ENCODE data around the gene PEX11G. TPM values are rescaled to one million over a fixed set of nuclear protein-coding genes. Genes with fewer than 3 reads are reported as not detected.

PEX11G gene
- total RNA-seq, 1 experiment from 2014 or later, result 2.8 TPM

- no peak overlapping the region for H3K4me3 Mint-ChIP-seq
- Histone ChIP-seq H3K4me2 (ENCODE audit: insufficient read depth, insufficient read length, low read length) (no peak overlapping the region), H3K27ac (ENCODE audit: insufficient read length, low read depth, low read length) (no peak overlapping the region), H2BK120ac (ENCODE audit: low read depth, low read length, poor library complexity, severe bottlenecking) (no peak overlapping the region), H3K9ac (ENCODE audit: extremely low read depth, insufficient read length, low read length) (no peak overlapping the region), H2BK5ac (ENCODE audit: insufficient read length, low read length) (no peak overlapping the region), H4K91ac (ENCODE audit: insufficient read length, low read depth, low read length) (no peak overlapping the region), H2BK12ac (ENCODE audit: insufficient read length, low read depth, low read length) (no peak overlapping the region), H3T11ph (ENCODE audit: low read length) (no peak overlapping the region), H3K18ac (ENCODE audit: insufficient read length, low read depth, low read length) (no peak overlapping the region), H4K5ac (ENCODE audit: insufficient read length, low read depth, low read length) (no peak overlapping the region), H3K79me2 (ENCODE audit: insufficient read depth, low read length) (no peaks in the 10 kb centered on the region), H2AFZ (ENCODE audit: low read length) (no peak overlapping the region), H3K23ac (ENCODE audit: insufficient read length, low read depth, low read length) (no peak overlapping the region), H3K23me2 (ENCODE audit: insufficient read length, low read depth, low read length, poor library complexity, severe bottlenecking) (peaks cover 6% of the 10 kb centered on the region), H2AK5ac (ENCODE audit: insufficient read length, low read length) (no peak overlapping the region), H2BK15ac (ENCODE audit: low read depth, low read length) (no peak overlapping the region), H3K56ac (ENCODE audit: insufficient read length, low read depth, low read length) (no peak overlapping the region), H4K8ac (replicated peaks; ENCODE audit: insufficient read length, low read depth, low read length) (no peak overlapping the region), H3K4ac (ENCODE audit: low read depth, low read length) (no peak overlapping the region), H2BK20ac (ENCODE audit: low read depth, low read length, poor library complexity, severe bottlenecking) (no peak overlapping the region), H4K20me1 (ENCODE audit: control insufficient read depth, insufficient read depth, insufficient read length) (no peaks in the 10 kb centered on the region), H3K27me3 (ENCODE audit: insufficient read depth, low read length) (no peaks in the 10 kb centered on the region), H3K9me3 (ENCODE audit: control insufficient read depth, low read depth, low read length) (no peaks in the 10 kb centered on the region), H3K14ac (ENCODE audit: insufficient read depth, low read length) (no peak overlapping the region), H3K4me1 (ENCODE audit: insufficient read depth, low read length) (no peaks in the 10 kb centered on the region; the same call in 1 of the 2 replicates), H3K79me1 (ENCODE audit: insufficient read depth, low read depth, low read length, poor library complexity, severe bottlenecking) (no peaks in the 10 kb centered on the region)
- H3K27ac Mint-ChIP-seq, result no peak overlapping the region
- WGBS (ENCODE audit: extremely low coverage, insufficient read length, low lambda C conversion rate), result no CpG with 5 or more reads among the region's 3 CpGs
- DNase-seq, result peak; percentile 57
- no peaks in the 10 kb centered on the region for H3K36me3 Mint-ChIP-seq (ENCODE audit: insufficient read depth in 1 of 3, low read depth in 3 of 3)
- H3K27me3 Mint-ChIP-seq (ENCODE audit: low read depth), result peaks cover 25% of the 10 kb centered on the region
- H3K9me3 Mint-ChIP-seq, result no peaks in the 10 kb centered on the region
- TF ChIP-seq CTCF (conservative IDR thresholded peaks at IDR 0.05), result no peak
- peaks cover 18 to 27% of the 10 kb centered on the region in 2 experiments for H3K4me1 Mint-ChIP-seq
Observed at GRCh38 chr19:7509625-7510024, 20.8 kb upstream of the PEX11G start.

Measured in H9 (cell line).